HG02588 (cell line): ENCODE data around the gene ALDH18A1.
A peak's percentile ranks its signal among the peaks of the same experiment; 100 is the strongest.
"Not testable (repeated sequence)": the region's sequence is repeated elsewhere in the genome, so short reads cannot be mapped to it uniquely, and the experiment has no call there.

ENCODE experiments used
- ATAC-seq: cut with Tn5 transposase; IDR thresholded peaks from one replicate; pipeline ENCODE4 v1.9.1; 2021; ENCODE audit warnings: mild to moderate bottlenecking, moderate library complexity; ENCODE audit not compliant: unreplicated experiment

ALDH18A1 gene

DNA sequence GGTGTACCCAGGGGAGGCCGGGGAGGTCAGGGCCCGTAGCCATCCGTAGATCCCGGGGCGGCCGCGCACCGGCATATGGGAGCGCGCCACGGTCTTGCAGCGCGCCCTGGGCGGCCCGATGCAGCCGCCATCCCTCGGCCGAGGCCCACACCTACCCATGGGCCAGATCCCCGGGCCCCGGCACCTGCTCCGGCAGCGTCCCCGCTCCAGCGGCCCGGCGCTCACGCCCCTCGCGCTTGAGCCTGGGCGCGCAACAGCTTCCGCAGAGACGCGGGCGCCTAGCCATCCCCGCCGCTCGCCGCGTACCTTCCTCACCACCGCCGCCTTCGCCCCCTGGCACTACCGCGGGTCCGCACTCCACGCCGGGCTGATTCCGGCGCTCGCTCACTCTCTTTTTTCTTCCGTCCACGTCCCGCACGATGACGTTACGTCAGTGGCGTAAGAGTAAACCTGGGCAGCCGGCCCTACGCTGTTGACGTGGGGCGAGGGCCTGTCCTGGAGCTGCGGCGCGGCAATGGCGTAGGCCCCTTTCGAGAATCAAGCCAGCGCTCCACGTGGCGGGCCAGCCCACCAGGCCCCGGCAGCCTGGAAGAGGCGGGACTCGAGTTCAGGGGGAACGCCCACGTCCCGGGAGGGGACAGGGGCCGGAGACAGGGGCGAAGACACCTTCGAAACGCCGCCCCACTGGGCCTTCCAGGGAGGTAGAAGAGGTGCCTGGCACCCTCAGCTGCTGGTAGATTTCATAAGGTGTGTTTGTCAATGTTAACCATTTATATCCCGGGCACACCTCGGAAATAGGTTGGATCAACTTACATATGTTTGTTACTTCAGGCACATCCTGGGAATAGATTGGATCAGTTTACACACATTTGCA, at the start of gene ALDH18A1:
Gene ALDH18A1 (minus strand): TSS at position 421 of the 874 bp plus-strand sequence. CDS start 3,334 bp downstream, outside the sequence.
- ATAC-seq = peak; percentile 88

DNA sequence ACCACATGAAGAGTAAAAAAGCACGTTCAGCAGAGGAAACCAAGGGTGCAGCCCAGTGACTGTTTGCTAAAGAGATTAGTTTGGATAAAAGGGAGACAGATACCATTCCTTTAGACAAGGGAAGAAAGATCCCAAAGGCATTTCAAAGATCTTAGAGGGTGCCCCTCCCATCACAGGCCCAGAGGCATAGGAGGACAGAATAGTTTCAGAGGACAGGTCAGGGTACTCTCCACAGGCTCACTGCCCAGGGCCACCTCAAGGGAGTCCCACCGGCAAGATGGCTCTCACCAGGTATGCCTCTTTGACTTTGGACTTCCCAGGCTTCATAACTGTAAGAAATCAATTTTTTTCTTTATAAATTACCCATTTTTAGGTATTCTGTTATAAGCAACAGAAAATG, 41.9 kb upstream of the ALDH18A1 start:
- no peak for ATAC-seq

DNA sequence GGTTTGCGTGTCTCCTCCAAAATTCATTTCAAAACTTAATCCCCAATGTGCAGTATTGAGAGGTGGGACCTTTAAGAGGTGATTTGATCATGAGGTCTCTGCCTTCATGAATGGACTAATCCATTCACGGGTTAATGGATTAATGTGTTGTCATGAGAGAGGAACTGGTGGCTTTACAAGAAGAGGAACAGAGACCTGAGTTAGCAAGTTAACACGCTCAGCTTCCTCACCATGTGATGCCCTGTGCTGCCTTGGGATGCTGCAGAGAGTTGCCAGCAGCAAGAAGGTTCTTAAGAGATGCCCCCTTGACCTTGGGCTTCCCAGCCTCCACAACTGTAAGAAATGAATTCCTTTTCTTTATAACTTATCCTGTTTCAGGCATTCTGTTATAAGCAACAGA, 40.9 kb upstream of the ALDH18A1 start:
- no peak for ATAC-seq

DNA sequence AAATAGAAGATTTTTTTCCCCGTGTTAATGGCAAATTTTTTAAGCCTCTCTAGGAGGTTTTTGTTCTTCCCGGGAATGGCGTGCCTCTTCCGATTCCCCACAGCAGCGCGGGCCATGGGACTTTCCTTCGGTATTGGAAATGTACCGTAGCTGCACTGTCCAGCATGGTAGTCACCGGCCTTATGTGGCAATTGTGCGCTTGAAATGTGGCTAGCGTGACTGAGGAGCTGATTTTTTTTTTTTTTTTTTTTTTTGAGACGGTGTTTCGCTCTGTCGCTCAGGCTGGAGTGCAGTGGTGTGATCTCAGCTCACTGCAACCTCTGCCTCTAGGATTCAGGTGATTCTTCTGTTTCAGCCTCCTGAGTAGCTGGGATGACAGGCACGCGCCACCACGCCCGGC, 38.2 kb upstream of the ALDH18A1 start:
- no peak for ATAC-seq

DNA sequence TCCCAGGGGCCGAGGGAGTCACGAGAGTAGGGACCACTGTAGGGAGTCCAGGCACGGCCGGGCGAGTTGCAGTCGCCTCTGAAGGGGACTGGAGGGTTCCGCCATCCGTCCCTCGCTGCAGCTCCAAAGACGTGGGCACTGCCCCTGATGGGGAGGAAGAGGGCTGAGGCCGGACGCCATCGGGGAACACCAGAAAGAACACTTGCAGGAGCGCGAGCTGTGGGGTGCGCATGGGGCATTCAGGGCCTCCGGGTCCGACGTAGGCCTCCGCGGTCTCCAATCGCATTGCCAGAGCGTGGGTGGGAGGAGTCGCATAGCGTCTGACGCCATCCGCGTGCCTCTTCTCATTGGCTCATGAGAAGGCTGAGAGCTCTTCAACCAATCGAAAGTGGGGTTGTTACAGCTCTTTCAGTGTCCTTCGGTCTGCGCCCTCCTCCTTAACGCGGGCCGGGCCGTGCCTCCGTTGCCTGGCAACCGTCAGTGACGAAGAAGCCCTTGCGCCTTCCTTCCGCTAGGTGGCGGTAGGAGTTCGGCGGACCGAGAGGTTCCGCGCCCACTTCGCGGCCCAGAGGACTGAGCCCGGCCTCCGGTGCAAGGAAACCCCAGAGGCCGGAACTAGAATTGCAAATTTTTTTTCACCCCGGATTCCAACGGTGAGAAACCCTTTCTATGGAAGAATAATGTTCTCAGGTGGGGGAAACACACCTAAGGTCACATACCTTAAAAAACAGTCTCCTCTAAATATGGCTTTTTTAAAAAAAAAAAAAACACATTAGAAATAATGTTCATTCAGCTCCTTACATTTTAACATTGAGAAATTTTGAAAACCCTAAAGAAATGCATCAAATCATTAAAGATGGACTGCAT, 37.4 kb upstream of the ALDH18A1 start, which contains the start of gene TCTN3:
Gene TCTN3 (minus strand): TSS at position 260 of the 867 bp plus-strand sequence. CDS start 28 bp downstream, at position 232.
- peak; percentile 98 for ATAC-seq

DNA sequence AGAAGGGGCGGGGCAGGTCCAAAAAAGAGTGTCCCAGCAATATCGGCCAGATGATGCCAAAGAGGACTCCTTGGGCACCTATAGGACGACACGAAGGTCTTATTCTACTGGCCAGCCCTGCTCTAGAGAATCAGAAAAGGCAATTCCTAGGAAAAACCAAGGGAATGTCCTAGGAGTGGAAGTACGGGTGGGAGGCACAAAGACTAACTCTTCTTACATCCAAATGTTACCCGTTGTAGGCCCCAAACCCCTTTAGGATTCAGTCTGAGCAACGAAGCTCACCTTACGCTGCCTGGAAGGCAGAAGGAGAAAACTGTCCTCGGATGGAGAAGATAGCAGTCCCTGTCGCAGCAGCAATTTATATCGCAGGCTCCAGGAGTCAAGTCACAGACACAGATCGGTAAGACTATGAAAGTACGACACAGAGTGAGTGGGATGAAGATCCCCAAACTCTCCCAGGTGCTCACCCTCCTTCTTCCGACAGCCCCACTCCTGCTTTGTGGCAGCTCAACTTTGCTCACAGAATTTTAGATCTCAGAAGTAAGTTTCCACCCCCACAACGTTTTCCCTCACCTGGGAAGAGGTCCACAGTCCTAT, 36.7 kb upstream of the ALDH18A1 start:
- no peak for ATAC-seq

DNA sequence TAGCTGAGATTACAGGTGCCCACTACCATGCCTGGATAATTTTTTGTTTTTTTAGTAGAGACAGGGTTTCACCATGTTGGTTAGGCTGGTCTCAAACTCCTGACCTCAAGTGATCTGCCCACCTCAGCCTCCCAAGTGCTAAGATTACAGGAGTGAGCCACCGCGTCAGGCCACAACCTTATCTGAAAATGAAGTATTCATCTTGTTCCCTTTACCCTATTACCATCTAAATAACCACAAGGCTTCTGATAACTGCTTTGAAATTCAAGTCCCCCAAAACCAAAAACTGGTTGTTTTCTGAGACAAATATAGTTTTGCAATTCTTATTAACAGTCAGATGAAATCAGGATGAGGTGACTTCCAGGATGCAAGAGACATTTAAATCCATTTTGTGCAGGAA, 34.8 kb upstream of the ALDH18A1 start:
- no peak for ATAC-seq

DNA sequence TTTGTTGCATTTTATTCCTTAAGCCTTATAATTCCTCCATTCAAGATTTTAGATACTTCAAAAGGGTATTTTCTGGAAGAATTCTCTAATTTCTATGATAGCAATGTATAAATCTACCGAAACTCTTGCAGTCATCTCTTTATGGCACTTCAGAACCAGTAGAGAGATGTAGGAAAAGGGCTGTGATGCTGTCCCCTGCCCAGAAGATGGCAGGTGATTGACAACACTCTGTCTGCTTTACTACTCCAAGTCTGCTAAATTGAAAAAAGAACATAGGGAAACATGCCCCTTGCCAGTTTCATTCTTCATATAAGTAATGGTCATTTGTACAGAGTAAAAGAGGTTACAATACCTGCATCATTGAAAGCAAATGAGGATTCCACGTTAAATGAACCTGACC, 32.1 kb upstream of the ALDH18A1 start:
- ATAC-seq = no peak

DNA sequence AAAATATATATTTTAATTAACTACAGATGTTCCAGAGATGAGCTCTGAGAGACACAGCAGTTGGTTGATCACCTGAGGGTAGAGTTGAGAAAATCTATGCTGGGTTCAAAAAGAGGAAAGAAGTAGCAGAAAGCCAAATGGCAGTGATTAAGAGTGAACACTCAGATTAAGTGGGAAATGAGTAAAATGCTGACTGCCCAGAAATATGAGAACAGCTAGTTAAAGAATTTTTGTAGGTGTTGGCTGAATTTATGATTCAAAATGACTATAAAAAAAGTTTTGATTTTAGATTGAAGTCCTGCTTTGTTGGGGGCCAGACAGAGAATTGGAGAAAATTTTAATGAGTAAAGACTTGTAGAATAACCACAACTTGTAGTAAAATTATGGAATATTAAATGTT, 27.5 kb upstream of the ALDH18A1 start:
- ATAC-seq = no peak

DNA sequence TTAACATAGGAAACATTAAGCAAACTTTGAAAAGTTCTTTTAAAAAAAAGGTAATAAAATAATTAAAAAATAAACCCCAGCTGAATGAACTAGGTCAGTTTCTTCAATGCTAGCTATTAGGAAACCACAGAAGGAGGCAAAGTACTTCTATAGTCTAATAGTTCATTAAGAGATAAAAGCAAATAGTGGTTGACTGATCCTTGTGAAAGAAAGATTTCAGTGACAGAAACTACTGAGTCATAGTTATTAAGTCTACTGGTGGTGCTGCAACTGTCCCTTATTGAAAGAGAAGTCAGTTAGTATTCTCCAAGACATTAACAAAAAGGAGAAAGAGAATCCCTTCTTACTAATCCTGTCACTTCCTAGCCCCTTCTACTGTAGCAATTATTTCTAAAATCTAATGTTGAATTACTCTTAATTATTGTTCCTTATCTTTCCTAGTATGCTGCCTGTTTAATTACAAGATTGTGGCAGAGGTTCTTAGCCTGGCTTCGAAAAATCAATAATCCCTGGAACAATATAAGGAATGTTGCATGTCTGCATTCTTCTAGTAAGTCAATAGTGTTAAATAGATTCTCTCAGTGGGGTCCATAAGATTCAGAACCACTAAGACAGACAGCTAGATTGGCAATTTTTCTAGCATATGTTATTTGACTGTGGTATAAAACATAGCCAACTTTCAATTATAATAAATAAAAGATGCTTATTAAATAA, 19.0 kb upstream of the ALDH18A1 start:
- ATAC-seq = no peak

DNA sequence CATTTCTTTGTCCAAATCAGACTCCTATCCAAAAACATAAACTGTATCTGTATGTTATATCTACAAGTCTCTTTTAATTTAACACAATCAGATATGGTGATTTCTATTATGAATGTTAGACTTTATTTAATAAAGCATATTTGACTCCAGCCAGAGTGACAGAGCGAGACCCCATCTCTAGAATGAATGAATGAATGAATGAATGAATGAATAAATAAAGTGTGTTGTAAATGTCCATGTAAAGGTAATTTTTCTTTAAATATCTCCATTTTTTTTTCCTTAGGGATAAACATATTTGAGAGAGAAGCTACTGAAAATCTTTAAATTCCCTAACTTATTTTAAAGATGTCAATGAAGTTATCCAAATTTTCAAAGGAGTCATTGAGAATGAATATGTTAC, 18.1 kb upstream of the ALDH18A1 start:
- ATAC-seq = no peak

DNA sequence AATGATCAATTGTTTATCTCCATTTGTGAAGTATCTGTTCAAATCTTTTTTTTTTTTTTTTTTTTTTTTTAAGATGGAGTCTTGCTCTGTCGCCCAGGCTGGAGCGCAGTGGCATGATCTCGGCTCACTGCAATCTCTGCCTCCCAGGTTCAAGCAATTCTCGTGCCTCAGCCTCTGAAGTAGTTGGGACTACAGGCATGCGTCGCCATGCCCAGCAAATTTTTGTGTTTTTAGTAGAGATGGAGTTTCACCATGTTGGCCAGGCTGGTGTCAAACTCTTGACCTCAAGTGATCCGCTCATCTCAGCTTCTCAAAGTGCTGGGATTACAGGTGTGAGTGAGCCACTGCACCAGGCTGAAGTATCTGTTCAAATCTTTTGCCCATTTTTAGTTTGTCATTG, 16.1 kb upstream of the ALDH18A1 start:
- not testable (repeated sequence) for ATAC-seq

DNA sequence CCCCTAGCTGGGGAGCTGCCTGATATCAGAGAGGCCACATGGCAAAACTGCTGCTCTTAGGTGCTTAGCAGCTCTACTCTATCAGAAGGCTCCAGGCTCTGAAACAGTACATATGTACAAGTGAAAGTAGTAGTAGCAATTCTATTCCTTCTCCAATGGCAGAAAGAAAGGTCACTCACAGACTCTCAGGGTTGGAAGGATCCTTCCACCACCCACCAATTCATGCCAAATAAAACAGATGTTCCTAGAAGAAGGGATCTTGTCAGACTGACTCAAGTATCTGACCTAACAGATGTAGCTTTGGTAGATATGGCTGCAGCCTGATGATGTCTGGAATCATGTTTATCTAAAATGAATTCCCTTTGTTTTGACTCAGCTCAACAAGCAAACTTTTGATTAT, 8.0 kb upstream of the ALDH18A1 start:
- no peak for ATAC-seq

DNA sequence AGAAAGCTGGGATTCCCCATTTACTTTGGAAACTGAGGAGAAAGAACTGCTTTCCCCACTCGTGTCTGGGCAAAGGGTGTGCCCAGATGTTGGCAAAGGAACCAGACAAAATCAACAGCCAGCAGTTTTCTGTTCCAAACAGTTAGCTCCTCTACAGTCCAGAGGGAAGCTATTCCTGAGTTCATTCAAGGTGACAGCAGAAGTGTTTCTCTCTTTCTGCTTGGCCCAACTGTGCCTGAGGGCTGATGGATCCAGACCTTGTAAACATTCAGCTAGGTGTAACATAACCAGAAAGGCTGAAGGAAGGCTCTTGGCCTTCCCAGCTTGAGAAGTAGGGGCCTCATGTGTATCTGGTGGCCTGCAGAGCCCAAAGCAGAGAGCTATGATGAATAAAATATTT, 7.0 kb upstream of the ALDH18A1 start:
- no peak for ATAC-seq

DNA sequence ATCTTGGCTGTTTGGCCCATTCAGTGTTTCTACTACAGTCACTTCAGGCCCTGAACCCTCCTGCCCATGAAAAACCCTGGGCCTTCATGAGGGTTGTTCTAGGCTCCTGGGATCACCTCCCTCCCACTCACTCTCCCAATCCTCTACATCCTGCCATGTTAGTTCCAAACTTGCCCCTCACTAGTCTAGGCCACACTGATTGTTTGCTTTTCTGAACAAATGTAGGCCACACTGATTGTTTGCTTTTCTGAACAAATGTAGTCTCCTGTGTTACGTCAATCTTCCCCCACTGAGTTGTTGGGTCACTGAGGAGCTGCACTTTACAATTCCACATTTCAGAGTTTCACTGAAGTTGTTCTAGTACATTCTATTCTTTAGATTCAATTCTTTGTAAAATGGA, 5.3 kb upstream of the ALDH18A1 start:
- no peak for ATAC-seq

DNA sequence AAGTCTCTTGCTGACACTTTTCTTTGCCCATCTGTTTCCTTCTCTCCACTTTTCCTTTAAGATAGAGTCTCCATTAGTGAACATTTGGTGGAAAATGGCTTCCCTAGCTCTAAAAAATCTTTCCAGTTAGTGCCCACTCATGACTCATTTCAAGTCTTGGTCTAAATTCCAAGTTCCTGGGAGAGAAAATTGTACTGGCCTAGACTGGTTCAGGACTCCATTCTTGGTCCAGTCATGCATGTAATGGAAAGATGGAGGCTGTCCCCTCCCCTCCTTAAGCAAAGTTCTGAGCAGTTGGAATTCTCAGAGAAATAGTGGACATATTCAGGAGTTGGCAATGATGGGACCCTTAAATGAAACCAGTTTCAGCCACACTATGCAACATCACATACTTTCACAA, 3.8 kb upstream of the ALDH18A1 start:
- ATAC-seq = no peak

DNA sequence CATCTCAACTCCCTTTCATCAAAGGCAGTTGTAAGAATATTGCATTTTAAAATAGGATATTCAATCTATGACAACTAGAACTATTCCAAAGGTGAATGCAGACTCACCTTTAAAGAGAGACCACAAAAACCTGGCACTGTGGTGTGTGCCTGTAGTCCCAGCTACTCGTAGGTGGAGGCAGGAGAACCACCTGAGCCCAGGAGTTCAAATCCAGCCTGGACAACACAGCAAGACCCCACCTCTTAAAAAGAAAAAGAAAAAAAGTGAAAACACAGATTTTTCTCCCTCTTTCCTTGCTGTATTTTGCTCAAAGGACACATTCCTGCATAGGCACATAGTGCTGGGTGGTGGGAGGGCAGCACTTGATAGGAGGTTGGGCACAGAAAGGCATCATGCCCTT, 739 bp upstream of the ALDH18A1 start:
- ATAC-seq = no peak

DNA sequence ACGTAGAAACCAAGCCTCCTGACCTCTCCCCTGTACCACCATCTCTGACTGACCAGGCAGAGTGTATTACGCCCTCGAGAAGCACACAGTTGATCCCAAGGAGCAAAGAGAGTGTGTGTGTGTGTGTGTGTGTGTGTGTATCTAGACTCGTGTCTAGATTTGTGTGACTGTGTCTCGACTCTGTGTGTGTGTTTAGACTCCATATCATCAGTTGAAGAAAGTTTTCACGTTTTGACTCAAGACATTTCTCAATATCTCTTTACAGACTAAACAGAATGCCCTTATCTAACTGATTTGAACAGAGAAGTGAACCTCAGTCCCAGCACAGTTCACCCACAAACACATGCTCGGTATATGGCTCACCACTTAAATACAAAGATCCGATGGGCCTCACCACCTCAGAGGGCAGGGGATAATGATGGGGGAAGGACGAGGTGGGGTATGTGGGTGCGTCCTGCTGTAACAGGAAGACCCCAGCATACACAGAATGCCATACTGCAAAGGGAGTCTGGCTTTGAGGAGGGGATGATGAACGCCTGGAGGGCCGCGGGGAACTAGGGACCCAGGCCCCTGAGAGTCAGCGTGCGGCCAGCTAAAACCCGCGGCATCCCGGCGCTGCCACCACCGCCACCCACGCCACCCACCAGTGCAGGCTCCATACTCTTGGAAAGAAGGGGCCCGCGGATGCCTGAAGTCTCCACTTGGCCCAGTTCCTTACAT, 780 bp downstream of the ALDH18A1 start:
- ATAC-seq = peak; percentile 5

DNA sequence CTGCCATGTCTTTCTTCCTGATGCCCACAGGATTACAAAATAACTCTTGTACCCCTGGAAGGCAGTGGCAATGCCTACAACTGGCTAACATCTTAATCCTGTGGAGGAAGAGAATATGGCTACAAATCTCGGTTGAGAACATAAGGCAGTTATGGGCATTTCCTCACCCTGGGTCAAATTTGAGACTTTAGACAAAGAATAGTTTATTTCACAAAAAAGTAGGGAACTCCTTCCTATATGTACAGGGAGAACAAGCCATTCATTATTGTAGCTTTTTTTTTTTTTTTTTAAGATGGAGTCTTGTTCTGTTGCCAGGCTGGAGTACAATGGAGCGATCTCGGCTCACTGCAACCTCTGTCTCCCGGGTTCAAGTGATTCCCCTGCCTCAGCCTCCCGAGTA, 2.6 kb downstream of the ALDH18A1 start:
- no peak for ATAC-seq
